ENCODE data around the gene CBLL2. TPM values are rescaled to one million over a fixed set of nuclear protein-coding genes. Genes with fewer than 3 reads are reported as not detected.
"Not testable (repeated sequence)": the region's sequence is repeated elsewhere in the genome, so short reads cannot be mapped to it uniquely, and the experiment has no call there.

The CBLL2 gene
- total RNA-seq, 1 donor from 2014 or later, result not detected

GRCh38 chrX:22278375-22278774 lies 5.7 kb downstream of the CBLL2 start:
- Histone ChIP-seq H3K27me3 (ENCODE audit: control insufficient read depth in 3 of 3, insufficient read depth in 3 of 3, low read length in 3 of 3) (no peaks in the 10 kb centered on the region), H3K9me3 (ENCODE audit: control insufficient read depth in 3 of 3, low read length in 3 of 3) (no peaks in the 10 kb centered on the region), H3K9ac (ENCODE audit: low read depth in 1 of 3, low read length in 3 of 3) (no peak overlapping the region), H3K36me3 (ENCODE audit: control insufficient read depth in 3 of 3, insufficient read depth in 3 of 3, low read length in 3 of 3) (no peaks in the 10 kb centered on the region), H3K4me3 (ENCODE audit: low read length in 3 of 3) (no peak overlapping the region), H3K4me1 (ENCODE audit: control insufficient read depth in 3 of 3, insufficient read depth in 3 of 3, low read length in 3 of 3) (no peaks in the 10 kb centered on the region), H3K27ac (ENCODE audit: low read depth, low read length) (no peak overlapping the region)

- not testable (repeated sequence) for H3K4me1 ChIP-seq (ENCODE audit: control insufficient read depth in 3 of 3, insufficient read depth in 3 of 3, low read length in 3 of 3); H3K36me3 ChIP-seq (ENCODE audit: control insufficient read depth in 3 of 3, insufficient read depth in 3 of 3, low read length in 3 of 3); H3K9me3 ChIP-seq (ENCODE audit: control insufficient read depth in 3 of 3, low read length in 3 of 3); H3K27me3 ChIP-seq (ENCODE audit: control insufficient read depth in 3 of 3, insufficient read depth in 3 of 3, low read length in 3 of 3); H3K4me3 ChIP-seq (ENCODE audit: low read length in 3 of 3); H3K9ac ChIP-seq (ENCODE audit: low read depth in 1 of 3, low read length in 3 of 3); H3K27ac ChIP-seq (ENCODE audit: low read depth, low read length)
These were observed 16.5 kb downstream of the CBLL2 start for GRCh38 chrX:22289209-22289608.

- Histone ChIP-seq H3K4me1 (ENCODE audit: control insufficient read depth in 3 of 3, insufficient read depth in 3 of 3, low read length in 3 of 3) (peaks cover 4 to 6% (median 6%) of the 10 kb centered on the region in 3 donors), H3K36me3 (ENCODE audit: control insufficient read depth in 3 of 3, insufficient read depth in 3 of 3, low read length in 3 of 3) (no peaks in the 10 kb centered on the region), H3K27me3 (ENCODE audit: control insufficient read depth in 3 of 3, insufficient read depth in 3 of 3, low read length in 3 of 3) (no peaks in the 10 kb centered on the region), H3K4me3 (ENCODE audit: low read length in 3 of 3) (no peak overlapping the region), H3K27ac (ENCODE audit: low read depth, low read length) (no peak overlapping the region), H3K9ac (ENCODE audit: low read depth in 1 of 3, low read length in 3 of 3) (no peak overlapping the region), H3K9me3 (ENCODE audit: control insufficient read depth in 3 of 3, low read length in 3 of 3) (no peaks in the 10 kb centered on the region)
These were observed 24.2 kb downstream of the CBLL2 start for GRCh38 chrX:22296871-22297270.

DNA sequence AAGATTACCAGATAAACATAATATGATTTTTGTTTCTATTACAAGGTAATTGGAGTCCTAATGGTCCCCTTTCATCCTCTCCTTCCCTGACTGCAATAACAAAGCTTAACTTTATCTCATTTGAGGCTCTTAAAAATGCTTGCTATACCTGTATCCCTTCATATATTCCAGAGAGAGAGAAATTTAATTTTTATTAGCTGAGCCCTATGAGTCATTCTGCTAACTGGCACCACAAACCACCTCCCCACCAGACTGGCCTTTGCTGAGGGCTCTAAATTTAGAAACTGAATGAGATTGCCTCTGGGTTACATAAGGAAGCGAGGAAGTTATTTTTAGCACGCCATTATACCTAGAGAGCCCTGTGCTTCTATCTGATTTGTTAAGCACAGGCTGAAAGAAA lies 27.4 kb downstream of the CBLL2 start:
- Histone ChIP-seq H3K36me3 (ENCODE audit: control insufficient read depth in 3 of 3, insufficient read depth in 3 of 3, low read length in 3 of 3) (no peaks in the 10 kb centered on the region), H3K27ac (ENCODE audit: low read depth, low read length) (peak overlapping the region; percentile 73), H3K4me3 (ENCODE audit: low read length in 3 of 3) (peak overlapping the region; percentile 4 to 35 (median 15)), H3K4me1 (ENCODE audit: control insufficient read depth in 3 of 3, insufficient read depth in 3 of 3, low read length in 3 of 3) (peaks cover 4 to 6% (median 6%) of the 10 kb centered on the region in 3 donors), H3K27me3 (ENCODE audit: control insufficient read depth in 3 of 3, insufficient read depth in 3 of 3, low read length in 3 of 3) (no peaks in the 10 kb centered on the region), H3K9me3 (ENCODE audit: control insufficient read depth in 3 of 3, low read length in 3 of 3) (no peaks in the 10 kb centered on the region), H3K9ac (ENCODE audit: low read depth in 1 of 3, low read length in 3 of 3) (peak overlapping the region; percentile 12 to 47 (median 32))

- Histone ChIP-seq H3K27me3 (ENCODE audit: control insufficient read depth in 3 of 3, insufficient read depth in 3 of 3, low read length in 3 of 3) (no peaks in the 10 kb centered on the region), H3K4me1 (ENCODE audit: control insufficient read depth in 3 of 3, insufficient read depth in 3 of 3, low read length in 3 of 3) (no peaks in the 10 kb centered on the region), H3K36me3 (ENCODE audit: control insufficient read depth in 3 of 3, insufficient read depth in 3 of 3, low read length in 3 of 3) (no peaks in the 10 kb centered on the region), H3K9me3 (ENCODE audit: control insufficient read depth in 3 of 3, low read length in 3 of 3) (peaks cover 0 to 4% (median 0%) of the 10 kb centered on the region in 3 donors), H3K27ac (ENCODE audit: low read depth, low read length) (no peak overlapping the region), H3K9ac (ENCODE audit: low read depth in 1 of 3, low read length in 3 of 3) (no peak overlapping the region), H3K4me3 (ENCODE audit: low read length in 3 of 3) (no peak overlapping the region)
These were observed 38.1 kb downstream of the CBLL2 start for GRCh38 chrX:22310779-22311178.

GRCh38 chrX:22313766-22314165 lies 41.1 kb downstream of the CBLL2 start:
- Histone ChIP-seq H3K36me3 (ENCODE audit: control insufficient read depth in 3 of 3, insufficient read depth in 3 of 3, low read length in 3 of 3) (no peaks in the 10 kb centered on the region), H3K27ac (ENCODE audit: low read depth, low read length) (no peak overlapping the region), H3K9ac (ENCODE audit: low read depth in 1 of 3, low read length in 3 of 3) (no peak overlapping the region), H3K9me3 (ENCODE audit: control insufficient read depth in 3 of 3, low read length in 3 of 3) (peaks cover 0 to 4% (median 0%) of the 10 kb centered on the region in 3 donors), H3K4me1 (ENCODE audit: control insufficient read depth in 3 of 3, insufficient read depth in 3 of 3, low read length in 3 of 3) (no peaks in the 10 kb centered on the region), H3K4me3 (ENCODE audit: low read length in 3 of 3) (no peak overlapping the region), H3K27me3 (ENCODE audit: control insufficient read depth in 3 of 3, insufficient read depth in 3 of 3, low read length in 3 of 3) (no peaks in the 10 kb centered on the region)

DNA sequence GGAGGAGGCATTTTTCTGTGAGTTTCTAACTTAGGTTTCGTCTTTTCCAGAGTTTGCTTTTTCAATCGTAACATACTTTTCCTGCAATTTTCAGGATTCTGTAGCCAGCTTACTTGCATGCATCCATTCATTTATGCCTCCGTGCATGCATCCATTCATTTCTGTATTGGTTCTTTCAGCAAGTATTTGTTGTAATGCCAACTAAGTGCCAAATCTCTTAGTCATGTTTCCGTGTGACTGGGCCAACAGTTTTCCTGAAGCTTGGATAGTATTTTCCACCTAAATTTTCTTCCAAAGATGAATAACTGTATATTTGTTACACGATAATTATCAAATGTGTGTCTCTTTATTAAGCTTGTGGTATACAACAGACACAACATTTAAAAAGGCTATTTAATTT lies 41.5 kb downstream of the CBLL2 start:
- Histone ChIP-seq H3K9me3 (ENCODE audit: control insufficient read depth in 3 of 3, low read length in 3 of 3) (peaks cover 0 to 4% (median 0%) of the 10 kb centered on the region in 3 donors), H3K9ac (ENCODE audit: low read depth in 1 of 3, low read length in 3 of 3) (no peak overlapping the region)

GRCh38 chrX:22314692-22315091 lies 42.0 kb downstream of the CBLL2 start:
- no peak overlapping the region for H3K4me3 ChIP-seq (ENCODE audit: low read length in 3 of 3)
- no peak overlapping the region for H3K9ac ChIP-seq (ENCODE audit: low read depth in 1 of 3, low read length in 3 of 3)

More for the DNA sequence above, 41.5 kb downstream of the CBLL2 start:
- Histone ChIP-seq H3K36me3 (ENCODE audit: control insufficient read depth in 3 of 3, insufficient read depth in 3 of 3, low read length in 3 of 3) (no peaks in the 10 kb centered on the region), H3K27me3 (ENCODE audit: control insufficient read depth in 3 of 3, insufficient read depth in 3 of 3, low read length in 3 of 3) (no peaks in the 10 kb centered on the region), H3K27ac (ENCODE audit: low read depth, low read length) (no peak overlapping the region), H3K4me3 (ENCODE audit: low read length in 3 of 3) (no peak overlapping the region), H3K4me1 (ENCODE audit: control insufficient read depth in 3 of 3, insufficient read depth in 3 of 3, low read length in 3 of 3) (no peaks in the 10 kb centered on the region)

GRCh38 chrX:22315151-22315550 lies 42.4 kb downstream of the CBLL2 start:
- H3K4me3 ChIP-seq (ENCODE audit: low read length in 3 of 3), result no peak overlapping the region
- no peaks in the 10 kb centered on the region for H3K4me1 ChIP-seq (ENCODE audit: control insufficient read depth in 3 of 3, insufficient read depth in 3 of 3, low read length in 3 of 3)
- no peaks in the 10 kb centered on the region for H3K36me3 ChIP-seq (ENCODE audit: control insufficient read depth in 3 of 3, insufficient read depth in 3 of 3, low read length in 3 of 3)
- peaks cover 0 to 4% (median 0%) of the 10 kb centered on the region in 3 donors for H3K9me3 ChIP-seq (ENCODE audit: control insufficient read depth in 3 of 3, low read length in 3 of 3)
- H3K9ac ChIP-seq (ENCODE audit: low read depth in 1 of 3, low read length in 3 of 3), result no peak overlapping the region
- no peak overlapping the region for H3K27ac ChIP-seq (ENCODE audit: low read depth, low read length)
- H3K27me3 ChIP-seq (ENCODE audit: control insufficient read depth in 3 of 3, insufficient read depth in 3 of 3, low read length in 3 of 3), result no peaks in the 10 kb centered on the region

More at GRCh38 chrX:22314692-22315091, 42.0 kb downstream of the CBLL2 start:
- no peaks in the 10 kb centered on the region for H3K36me3 ChIP-seq (ENCODE audit: control insufficient read depth in 3 of 3, insufficient read depth in 3 of 3, low read length in 3 of 3)
- H3K4me1 ChIP-seq (ENCODE audit: control insufficient read depth in 3 of 3, insufficient read depth in 3 of 3, low read length in 3 of 3), result no peaks in the 10 kb centered on the region
- H3K9me3 ChIP-seq (ENCODE audit: control insufficient read depth in 3 of 3, low read length in 3 of 3), result peaks cover 0 to 4% (median 0%) of the 10 kb centered on the region in 3 donors
- H3K27me3 ChIP-seq (ENCODE audit: control insufficient read depth in 3 of 3, insufficient read depth in 3 of 3, low read length in 3 of 3), result no peaks in the 10 kb centered on the region
- H3K27ac ChIP-seq (ENCODE audit: low read depth, low read length), result no peak overlapping the region

DNA sequence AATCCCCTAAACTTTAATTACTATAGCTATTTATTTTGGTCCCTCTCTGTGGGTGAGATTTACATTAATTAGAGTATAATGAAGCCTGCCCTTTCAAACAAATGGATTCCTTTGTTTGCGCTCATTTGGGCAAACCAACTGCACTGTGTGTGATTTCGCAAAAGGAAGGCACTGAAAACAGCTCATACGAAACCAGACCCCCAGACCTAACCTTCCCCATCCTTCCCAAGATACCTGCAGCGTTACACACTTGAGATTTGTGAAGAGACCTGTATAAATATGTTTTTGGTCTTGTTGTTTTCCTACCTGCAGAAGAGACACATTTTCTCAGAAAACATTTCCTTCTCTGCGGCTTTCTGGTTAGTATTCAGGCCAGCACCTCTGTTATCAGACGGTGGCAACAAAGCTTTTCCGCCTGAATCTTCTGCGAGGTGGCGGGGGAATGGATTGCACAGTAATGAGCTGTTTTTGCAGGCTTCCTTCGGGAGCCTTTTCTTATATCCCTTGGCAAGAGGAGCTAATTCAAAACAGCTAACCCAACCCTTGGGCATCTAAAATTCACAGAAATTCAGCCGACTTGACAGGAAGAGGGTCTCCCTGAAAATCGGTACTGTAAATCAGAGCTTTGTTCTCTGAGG lies 47.6 kb downstream of the CBLL2 start:
- no peak overlapping the region for H3K27ac ChIP-seq (ENCODE audit: low read depth, low read length)
- H3K27me3 ChIP-seq (ENCODE audit: control insufficient read depth in 3 of 3, insufficient read depth in 3 of 3, low read length in 3 of 3), result peaks cover 0 to 3% (median 0%) of the 10 kb centered on the region in 3 donors
- no peaks in the 10 kb centered on the region for H3K36me3 ChIP-seq (ENCODE audit: control insufficient read depth in 3 of 3, insufficient read depth in 3 of 3, low read length in 3 of 3)
- H3K9ac ChIP-seq (ENCODE audit: low read depth in 1 of 3, low read length in 3 of 3), result no peak overlapping the region
- no peak overlapping the region for H3K4me3 ChIP-seq (ENCODE audit: low read length in 3 of 3)
- H3K9me3 ChIP-seq (ENCODE audit: control insufficient read depth in 3 of 3, low read length in 3 of 3), result no peaks in the 10 kb centered on the region
- no peaks in the 10 kb centered on the region for H3K4me1 ChIP-seq (ENCODE audit: control insufficient read depth in 3 of 3, insufficient read depth in 3 of 3, low read length in 3 of 3)
